RPMI8226 (cell line): Measurements from ENCODE around the gene LAMTOR5.

Experiments
- DNase-seq: peaks from one replicate; pipeline ENCODE4 v3.0.0-alpha.2; 2015

The LAMTOR5 gene

GRCh38 chr1:110385369-110385768, 22.1 kb downstream of the LAMTOR5 start:
- DNase-seq = no peak

DNA sequence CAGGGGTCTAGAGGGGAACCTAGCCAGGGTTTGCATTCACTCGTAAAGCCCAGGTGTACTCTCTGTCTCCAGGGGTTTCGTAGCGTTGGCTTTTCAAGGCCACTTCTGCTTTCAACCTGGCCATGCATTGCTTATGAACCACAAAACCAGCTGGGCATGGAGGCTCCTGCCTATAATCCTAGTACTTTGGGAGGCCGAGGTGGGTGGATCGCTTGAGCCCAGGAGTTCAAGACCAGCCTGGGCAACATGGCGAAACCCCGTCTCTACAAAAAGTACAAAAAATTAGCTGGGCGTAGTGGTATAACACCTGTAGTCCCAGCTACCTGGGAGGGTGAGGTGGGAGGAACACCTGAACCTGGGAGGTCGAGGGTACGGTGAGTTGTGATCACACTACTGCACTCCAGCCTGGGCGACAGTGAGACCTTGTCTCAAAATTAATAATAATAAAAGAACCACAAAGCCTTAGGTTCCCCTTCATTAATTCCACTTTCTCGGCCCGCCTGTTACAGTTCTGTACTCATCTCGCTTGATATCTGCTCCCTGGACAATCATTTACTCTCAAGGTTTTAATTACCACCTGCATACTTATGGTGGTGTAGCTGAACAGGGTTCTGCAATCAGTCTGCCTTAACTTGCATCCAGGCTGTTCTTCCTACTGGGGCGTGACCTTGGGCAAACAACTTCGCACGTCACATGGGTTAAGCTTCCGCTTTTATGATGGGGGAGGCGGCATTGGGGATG, 22.7 kb downstream of the LAMTOR5 start:
- DNase-seq = no peak

DNA sequence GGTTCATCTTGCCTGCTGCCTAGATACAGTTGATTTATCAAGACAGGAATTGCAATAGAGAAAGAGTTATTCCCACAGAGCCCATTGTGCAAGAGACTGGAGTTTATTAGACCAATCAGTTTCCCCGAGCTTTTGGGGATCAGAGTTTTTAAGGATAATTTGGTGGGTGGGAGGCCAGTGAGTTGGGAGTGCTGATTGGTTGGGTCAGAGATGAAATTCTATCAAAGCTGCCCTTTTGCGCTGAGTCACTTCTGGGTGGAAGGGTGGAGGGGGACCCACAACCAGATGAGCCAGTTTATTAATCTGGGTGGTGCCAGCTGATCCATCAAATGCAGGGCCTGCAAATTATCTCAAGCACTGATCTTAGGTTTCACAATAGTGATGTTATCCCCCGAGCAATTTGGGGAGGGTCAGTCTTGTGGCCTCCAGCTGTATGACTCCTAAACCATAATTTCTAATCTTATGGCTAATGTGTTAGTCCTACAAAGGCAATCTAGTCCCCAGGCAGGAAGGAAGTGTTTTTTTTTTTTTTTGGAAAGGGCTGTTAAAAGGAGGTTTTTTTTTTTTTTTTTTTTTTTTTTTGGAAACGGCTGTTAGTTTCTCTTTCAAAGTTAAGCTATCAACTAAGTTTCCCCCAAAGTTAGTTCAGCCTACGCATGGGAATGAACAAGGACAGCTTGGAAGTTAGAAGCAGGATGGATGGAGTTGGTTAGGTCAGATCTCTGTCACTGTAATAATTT, 24.1 kb downstream of the LAMTOR5 start:
- no peak for DNase-seq

GRCh38 chr1:110380672-110381283, 26.7 kb downstream of the LAMTOR5 start:
- no peak for DNase-seq

DNA sequence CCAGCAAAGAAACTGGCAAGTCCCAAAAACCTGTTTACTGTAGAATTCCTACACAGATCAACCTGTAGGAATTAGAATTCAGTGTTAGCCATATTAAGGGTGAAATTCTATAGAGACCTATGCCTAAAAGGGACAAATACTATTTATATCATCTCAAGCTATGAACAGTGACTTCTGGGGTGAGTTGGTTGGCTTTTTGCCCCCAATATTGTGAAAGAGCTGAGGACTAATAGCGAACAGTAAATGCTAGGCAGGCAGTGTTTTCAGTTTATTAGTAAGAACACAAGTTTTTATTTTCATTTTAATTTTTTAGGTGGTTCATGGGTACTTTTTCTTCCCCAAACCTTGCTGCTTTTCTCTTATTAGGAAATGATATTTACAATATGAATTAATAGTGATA, 32.0 kb downstream of the LAMTOR5 start:
- no peak for DNase-seq

DNA sequence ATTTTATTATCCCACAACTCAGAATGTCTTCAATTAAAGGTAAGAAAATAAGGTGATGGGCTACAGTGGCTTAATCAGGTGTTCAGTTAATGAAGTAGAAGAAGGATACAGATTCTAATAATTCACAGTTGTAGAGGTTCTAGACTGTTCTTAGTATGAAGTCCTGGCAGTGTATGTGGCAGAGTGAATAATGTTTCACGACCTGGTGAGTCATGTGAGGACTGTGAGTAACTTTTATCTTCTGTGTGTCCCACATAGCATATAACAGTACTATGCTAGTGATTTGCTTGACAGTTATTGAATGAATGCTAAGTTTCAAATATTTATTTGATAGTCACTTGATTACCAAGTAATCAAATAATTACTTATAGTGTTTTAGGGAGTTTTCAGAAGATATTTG, 36.7 kb downstream of the LAMTOR5 start:
- DNase-seq = no peak

GRCh38 chr1:110364221-110364620, 43.3 kb downstream of the LAMTOR5 start:
- no peak for DNase-seq

- DNase-seq = no peak
Measured at GRCh38 chr1:110361856-110362255, 45.6 kb downstream of the LAMTOR5 start.

GRCh38 chr1:110360431-110360830, 47.1 kb downstream of the LAMTOR5 start:
- DNase-seq = no peak

DNA sequence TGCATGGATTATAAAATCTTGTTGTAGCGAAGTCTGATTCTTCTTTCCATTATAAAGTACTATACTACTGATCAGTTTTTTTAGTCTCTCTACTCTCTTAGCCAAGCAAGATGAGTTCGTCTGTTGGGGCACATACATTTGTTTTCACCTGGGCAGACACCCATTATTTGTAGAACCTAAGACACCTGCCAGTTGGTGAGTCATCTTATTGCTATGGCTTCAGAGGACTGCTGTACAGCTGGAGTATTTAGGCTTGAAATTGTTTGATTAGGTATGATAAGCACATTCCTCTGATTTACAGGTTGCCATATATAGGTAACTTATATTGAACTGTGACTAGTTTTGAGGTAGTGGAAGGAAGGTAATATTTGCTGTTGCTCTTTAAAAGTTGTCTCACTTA, 51.1 kb downstream of the LAMTOR5 start:
- no peak for DNase-seq

GRCh38 chr1:110355321-110355720, 52.2 kb downstream of the LAMTOR5 start:
- DNase-seq = no peak
